Measurements from ENCODE around the gene ZBTB12.

The ZBTB12 gene

DNA sequence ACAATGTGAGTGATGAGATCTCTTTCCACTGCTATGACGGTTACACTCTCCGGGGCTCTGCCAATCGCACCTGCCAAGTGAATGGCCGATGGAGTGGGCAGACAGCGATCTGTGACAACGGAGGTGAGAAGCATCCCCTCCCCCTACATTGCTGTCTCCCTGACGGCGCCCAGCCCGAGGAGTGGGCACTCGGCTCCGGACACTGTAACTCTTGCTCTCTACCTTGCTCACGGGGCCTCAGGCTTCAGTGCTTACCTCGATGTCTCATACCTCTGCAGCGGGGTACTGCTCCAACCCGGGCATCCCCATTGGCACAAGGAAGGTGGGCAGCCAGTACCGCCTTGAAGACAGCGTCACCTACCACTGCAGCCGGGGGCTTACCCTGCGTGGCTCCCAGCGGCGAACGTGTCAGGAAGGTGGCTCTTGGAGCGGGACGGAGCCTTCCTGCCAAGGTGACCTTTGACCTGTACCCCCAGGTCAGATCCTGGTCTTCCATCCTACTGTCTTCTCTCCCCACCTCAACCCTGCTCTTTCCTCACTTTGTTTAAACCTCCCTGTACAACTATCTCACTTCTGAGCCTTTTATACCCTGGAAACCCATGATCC lies 45.3 kb upstream of the ZBTB12 start:
- no peaks in the 10 kb centered on the region for H3K9me3 ChIP-seq (ENCODE audit: control insufficient read depth, insufficient read depth, low read depth, low read length)
- ChIA-PET POLR2A (interaction anchor here (1.8 to 1.9 kb wide), 2 partner anchors 17 to 25 kb away, joined by 3 to 8 read pairs; partner anchors contain the start of gene DXO), CTCF (interaction anchor here (0.6 kb wide), 1 partner anchor 1008 kb away, joined by 5 read pairs; no protein-coding TSS in a partner anchor)
- peaks cover 0 to 17% of the 10 kb centered on the region in 2 experiments; a peak in 1 of 3 replicates for H3K36me3 ChIP-seq (ENCODE audit: control insufficient read depth in 2 of 2, insufficient read depth in 1 of 2, low read length in 2 of 2)
- H3K4me1 ChIP-seq (ENCODE audit: control insufficient read depth, insufficient read depth, low read length) = no peaks in the 10 kb centered on the region
- H3K27ac ChIP-seq (ENCODE audit: extremely low read depth, low read depth, low read length) = no peak overlapping the region
- no peak overlapping the region for H3K4me3 ChIP-seq (ENCODE audit: low read depth, low read length)
- TF ChIP-seq, protein P1, sequence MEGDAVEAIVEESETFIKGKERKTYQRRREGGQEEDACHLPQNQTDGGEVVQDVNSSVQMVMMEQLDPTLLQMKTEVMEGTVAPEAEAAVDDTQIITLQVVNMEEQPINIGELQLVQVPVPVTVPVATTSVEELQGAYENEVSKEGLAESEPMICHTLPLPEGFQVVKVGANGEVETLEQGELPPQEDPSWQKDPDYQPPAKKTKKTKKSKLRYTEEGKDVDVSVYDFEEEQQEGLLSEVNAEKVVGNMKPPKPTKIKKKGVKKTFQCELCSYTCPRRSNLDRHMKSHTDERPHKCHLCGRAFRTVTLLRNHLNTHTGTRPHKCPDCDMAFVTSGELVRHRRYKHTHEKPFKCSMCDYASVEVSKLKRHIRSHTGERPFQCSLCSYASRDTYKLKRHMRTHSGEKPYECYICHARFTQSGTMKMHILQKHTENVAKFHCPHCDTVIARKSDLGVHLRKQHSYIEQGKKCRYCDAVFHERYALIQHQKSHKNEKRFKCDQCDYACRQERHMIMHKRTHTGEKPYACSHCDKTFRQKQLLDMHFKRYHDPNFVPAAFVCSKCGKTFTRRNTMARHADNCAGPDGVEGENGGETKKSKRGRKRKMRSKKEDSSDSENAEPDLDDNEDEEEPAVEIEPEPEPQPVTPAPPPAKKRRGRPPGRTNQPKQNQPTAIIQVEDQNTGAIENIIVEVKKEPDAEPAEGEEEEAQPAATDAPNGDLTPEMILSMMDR (tag by site-specific recombination; IDR thresholded peaks at IDR 0.05) = no peak
- TF ChIP-seq, protein P2, sequence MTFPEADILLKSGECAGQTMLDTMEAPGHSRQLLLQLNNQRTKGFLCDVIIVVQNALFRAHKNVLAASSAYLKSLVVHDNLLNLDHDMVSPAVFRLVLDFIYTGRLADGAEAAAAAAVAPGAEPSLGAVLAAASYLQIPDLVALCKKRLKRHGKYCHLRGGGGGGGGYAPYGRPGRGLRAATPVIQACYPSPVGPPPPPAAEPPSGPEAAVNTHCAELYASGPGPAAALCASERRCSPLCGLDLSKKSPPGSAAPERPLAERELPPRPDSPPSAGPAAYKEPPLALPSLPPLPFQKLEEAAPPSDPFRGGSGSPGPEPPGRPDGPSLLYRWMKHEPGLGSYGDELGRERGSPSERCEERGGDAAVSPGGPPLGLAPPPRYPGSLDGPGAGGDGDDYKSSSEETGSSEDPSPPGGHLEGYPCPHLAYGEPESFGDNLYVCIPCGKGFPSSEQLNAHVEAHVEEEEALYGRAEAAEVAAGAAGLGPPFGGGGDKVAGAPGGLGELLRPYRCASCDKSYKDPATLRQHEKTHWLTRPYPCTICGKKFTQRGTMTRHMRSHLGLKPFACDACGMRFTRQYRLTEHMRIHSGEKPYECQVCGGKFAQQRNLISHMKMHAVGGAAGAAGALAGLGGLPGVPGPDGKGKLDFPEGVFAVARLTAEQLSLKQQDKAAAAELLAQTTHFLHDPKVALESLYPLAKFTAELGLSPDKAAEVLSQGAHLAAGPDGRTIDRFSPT (tag by site-specific recombination; IDR thresholded peaks at IDR 0.05) = 0 out of 2 replicates have a peak, but pooled peaks have one; percentile 27
- TF ChIP-seq BCL11B (tag by site-specific recombination; IDR thresholded peaks at IDR 0.05; ENCODE audit: low read depth) = peak; percentile 41; the same call in 1 of the 2 replicates

DNA sequence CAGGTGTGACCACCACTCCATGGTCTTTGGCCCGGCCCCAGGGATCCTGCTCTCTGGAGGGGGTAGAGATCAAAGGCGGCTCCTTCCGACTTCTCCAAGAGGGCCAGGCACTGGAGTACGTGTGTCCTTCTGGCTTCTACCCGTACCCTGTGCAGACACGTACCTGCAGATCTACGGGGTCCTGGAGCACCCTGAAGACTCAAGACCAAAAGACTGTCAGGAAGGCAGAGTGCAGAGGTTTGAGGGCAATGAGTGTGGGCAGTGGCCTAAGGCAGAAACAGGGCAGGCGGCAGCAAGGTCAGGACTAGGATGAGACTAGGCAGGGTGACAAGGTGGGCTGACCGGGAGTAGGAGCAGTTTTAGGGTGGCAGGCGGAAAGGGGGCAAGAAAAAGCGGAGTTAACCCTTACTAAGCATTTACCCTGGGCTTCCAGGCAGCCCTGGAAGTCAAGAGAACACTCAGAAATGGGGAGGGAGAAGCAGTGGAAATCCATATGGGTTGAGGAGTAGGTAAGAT lies 44.5 kb upstream of the ZBTB12 start:
- ChIA-PET CTCF (no interaction called here), POLR2A (interaction anchor here (0.6 to 0.9 kb wide), 2 partner anchors 39 to 419 kb away, joined by 4 to 9 read pairs; no protein-coding TSS in a partner anchor)
- H3K9me3 ChIP-seq (ENCODE audit: control insufficient read depth, insufficient read depth, low read depth, low read length) = no peaks in the 10 kb centered on the region
- peaks cover 0 to 10% of the 10 kb centered on the region in 2 experiments; a peak in 1 of 3 replicates for H3K36me3 ChIP-seq (ENCODE audit: control insufficient read depth in 2 of 2, insufficient read depth in 1 of 2, low read length in 2 of 2)
- TF ChIP-seq, protein P3, sequence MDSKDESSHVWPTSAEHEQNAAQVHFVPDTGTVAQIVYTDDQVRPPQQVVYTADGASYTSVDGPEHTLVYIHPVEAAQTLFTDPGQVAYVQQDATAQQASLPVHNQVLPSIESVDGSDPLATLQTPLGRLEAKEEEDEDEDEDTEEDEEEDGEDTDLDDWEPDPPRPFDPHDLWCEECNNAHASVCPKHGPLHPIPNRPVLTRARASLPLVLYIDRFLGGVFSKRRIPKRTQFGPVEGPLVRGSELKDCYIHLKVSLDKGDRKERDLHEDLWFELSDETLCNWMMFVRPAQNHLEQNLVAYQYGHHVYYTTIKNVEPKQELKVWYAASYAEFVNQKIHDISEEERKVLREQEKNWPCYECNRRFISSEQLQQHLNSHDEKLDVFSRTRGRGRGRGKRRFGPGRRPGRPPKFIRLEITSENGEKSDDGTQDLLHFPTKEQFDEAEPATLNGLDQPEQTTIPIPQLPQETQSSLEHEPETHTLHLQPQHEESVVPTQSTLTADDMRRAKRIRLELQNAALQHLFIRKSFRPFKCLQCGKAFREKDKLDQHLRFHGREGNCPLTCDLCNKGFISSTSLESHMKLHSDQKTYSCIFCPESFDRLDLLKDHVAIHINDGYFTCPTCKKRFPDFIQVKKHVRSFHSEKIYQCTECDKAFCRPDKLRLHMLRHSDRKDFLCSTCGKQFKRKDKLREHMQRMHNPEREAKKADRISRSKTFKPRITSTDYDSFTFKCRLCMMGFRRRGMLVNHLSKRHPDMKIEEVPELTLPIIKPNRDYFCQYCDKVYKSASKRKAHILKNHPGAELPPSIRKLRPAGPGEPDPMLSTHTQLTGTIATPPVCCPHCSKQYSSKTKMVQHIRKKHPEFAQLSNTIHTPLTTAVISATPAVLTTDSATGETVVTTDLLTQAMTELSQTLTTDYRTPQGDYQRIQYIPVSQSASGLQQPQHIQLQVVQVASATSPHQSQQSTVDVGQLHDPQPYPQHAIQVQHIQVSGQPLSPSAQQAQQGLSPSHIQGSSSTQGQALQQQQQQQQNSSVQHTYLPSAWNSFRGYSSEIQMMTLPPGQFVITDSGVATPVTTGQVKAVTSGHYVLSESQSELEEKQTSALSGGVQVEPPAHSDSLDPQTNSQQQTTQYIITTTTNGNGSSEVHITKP (tag by site-specific recombination; IDR thresholded peaks at IDR 0.05) = no peak
- TF ChIP-seq ZNF132 (tag by site-specific recombination; IDR thresholded peaks at IDR 0.05; ENCODE audit: borderline replicate concordance) (no peak), ZNF433 (tag by site-specific recombination; IDR thresholded peaks at IDR 0.05; ENCODE audit: low read depth) (no peak), SALL2 (tag by site-specific recombination; IDR thresholded peaks at IDR 0.05; ENCODE audit: borderline replicate concordance) (no peak), SP2 (tag by site-specific recombination; IDR thresholded peaks at IDR 0.05) (no peak), ZNF140 (tag by site-specific recombination; IDR thresholded peaks at IDR 0.05) (no peak), ZNF10 (tag by site-specific recombination; IDR thresholded peaks at IDR 0.05) (no peak), ZNF391 (tag by site-specific recombination; IDR thresholded peaks at IDR 0.05; ENCODE audit: borderline replicate concordance, low read depth) (no peak)
- TF ChIP-seq, protein P4, sequence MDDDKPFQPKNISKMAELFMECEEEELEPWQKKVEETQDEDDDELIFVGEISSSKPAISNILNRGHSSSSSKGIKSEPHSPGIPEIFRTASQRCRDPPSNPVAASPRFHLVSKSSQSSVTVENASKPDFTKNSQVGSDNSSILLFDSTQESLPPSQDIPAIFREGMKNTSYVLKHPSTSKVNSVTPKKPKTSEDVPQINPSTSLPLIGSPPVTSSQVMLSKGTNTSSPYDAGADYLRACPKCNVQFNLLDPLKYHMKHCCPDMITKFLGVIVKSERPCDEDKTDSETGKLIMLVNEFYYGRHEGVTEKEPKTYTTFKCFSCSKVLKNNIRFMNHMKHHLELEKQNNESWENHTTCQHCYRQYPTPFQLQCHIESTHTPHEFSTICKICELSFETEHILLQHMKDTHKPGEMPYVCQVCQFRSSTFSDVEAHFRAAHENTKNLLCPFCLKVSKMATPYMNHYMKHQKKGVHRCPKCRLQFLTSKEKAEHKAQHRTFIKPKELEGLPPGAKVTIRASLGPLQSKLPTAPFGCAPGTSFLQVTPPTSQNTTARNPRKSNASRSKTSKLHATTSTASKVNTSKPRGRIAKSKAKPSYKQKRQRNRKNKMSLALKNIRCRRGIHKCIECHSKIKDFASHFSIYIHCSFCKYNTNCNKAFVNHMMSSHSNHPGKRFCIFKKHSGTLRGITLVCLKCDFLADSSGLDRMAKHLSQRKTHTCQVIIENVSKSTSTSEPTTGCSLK (tag by site-specific recombination; IDR thresholded peaks at IDR 0.05) = no peak
- TF ChIP-seq, protein P5, sequence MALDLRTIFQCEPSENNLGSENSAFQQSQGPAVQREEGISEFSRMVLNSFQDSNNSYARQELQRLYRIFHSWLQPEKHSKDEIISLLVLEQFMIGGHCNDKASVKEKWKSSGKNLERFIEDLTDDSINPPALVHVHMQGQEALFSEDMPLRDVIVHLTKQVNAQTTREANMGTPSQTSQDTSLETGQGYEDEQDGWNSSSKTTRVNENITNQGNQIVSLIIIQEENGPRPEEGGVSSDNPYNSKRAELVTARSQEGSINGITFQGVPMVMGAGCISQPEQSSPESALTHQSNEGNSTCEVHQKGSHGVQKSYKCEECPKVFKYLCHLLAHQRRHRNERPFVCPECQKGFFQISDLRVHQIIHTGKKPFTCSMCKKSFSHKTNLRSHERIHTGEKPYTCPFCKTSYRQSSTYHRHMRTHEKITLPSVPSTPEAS (tag by site-specific recombination; IDR thresholded peaks at IDR 0.05) = no peak
- H3K27ac ChIP-seq (ENCODE audit: extremely low read depth, low read depth, low read length) = no peak overlapping the region
- H3K4me1 ChIP-seq (ENCODE audit: control insufficient read depth, insufficient read depth, low read length) = no peaks in the 10 kb centered on the region
- H3K4me3 ChIP-seq (ENCODE audit: low read depth, low read length) = no peak overlapping the region
